DMS153 treated with DMSO at 0.1 percent for 48 hours (cell line): ENCODE measurements around the gene TTC27.
"Not testable (repeated sequence)": the region's sequence is repeated elsewhere in the genome, so short reads cannot be mapped to it uniquely, and the experiment has no call there.

Experiments used
- DNase-seq: peaks from one replicate; lab custom pipeline; 2025; ENCODE audit not compliant: unreplicated experiment; lab: John Stamatoyannopoulos, UW

The TTC27 gene

DNA sequence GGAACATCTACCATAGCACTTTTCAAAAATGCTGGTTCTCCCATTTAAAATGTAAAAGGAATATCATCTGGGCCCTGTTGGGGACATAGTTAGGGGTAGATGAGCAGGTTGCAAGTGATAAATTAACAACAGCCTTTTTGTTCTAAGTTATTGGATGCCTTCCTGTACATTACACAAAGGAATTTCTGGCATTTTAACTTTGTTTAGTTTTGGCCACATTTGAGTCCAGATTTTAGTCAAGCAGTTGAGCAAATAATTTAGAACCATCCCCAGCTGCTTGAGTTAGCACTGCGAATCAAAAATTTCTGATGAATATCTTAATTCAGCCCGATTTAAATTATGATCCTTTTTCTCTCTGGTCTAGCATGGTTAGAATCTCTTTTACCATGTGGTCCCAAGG lies 124.4 kb downstream of the TTC27 start:
- DNase-seq, result no peak

DNA sequence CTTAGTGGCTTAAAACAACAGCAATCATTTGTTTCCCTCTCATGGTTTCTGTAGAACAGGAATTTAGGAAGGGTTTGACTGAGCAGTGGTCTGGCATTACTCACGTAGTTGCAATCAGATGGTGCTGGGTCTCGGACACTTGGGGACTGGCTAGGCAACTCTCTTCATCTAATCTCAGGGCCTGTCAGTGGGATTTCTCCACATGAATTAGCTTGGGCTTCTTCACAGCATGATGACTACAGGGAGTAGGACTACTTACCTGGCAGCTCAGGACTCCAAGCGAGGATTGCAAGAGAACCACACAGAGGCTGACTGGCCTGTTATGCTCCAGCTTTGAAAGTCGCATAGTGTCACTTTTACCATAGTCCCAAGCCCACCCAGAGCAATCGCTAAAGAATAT lies 125.1 kb downstream of the TTC27 start:
- DNase-seq, result no peak

DNA sequence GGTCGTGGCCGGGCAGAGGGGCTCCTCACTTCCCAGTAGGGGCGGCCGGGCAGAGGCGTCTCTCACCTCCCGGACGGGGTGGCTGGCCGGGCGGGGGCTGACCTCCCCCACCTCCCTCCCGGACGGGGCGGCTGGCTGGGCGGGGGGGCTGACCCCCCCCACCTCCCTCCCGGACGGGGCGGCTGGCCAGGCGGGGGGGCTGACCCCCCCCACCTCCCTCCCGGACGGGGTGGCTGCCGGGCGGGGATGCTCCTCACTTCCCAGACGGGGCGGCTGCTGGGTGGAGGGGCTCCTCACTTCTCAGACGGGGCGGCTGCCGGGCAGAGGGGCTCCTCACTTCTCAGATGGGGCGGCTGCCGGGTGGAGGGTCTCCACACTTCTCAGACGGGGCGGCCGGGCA lies 126.8 kb downstream of the TTC27 start:
- not testable (repeated sequence) for DNase-seq

DNA sequence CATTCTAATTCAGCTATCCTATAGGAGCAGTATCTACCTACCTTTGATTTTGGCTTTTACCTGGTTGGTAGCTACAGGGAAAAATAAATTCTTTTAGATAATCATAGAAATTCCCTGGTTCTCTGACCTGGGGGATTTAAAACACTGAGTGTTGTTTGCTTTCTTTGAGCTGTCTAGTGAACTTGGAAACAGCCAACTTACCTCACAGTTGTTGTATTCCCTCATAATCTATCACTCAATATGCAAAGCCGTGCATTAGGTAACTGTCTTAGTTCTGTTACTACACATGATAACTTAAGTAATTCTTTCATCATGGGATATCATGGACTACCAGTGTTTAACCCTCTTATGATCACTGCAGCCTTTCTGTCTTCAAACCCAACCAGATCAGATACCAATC lies 127.8 kb downstream of the TTC27 start:
- no peak for DNase-seq

DNA sequence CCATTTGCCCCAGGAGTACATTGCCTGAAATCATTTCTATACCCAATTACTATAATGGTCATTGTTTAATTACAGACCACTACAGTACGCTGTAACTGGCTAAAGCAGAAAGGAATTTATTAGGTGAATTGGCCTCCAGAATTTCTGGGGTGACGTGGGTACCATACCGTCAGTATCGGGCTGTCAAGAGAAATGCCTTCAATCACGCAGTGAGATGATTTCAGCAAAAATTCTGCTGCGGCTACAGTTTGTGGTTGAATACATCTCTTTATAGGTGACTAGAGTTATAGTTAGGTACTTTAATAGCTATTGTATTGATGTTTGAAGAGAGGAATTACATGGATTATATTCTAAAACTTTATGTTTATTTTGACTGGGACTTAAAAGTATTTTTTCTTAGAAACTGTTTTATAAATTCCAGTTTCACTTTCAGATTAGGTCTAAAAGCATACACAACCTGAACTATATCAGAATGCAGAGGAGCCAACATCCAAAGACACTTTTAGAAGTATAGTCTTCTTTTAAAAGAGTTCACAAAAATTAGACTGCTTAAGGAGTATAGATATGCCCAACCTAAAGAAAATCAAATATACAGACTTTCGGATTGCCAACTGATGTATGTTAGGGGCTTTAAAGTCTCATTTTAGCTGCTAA lies 128.4 kb downstream of the TTC27 start:
- DNase-seq, result no peak

DNA sequence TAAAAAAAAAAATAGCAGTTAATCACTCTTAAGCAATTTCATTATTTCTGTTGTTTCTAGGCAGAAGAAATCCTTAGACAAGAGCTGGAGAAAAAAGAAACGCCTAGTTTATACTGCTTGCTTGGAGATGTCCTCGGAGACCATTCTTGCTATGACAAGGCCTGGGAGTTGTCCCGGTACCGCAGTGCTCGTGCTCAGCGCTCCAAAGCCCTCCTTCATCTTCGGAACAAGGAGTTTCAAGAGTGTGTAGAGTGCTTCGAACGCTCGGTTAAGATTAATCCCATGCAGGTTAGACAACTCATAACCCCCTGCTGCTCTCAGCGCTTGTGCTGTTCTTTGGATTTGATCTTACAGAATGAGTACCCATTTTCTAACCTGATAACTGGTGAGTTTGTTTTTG lies 130.4 kb downstream of the TTC27 start:
- no peak for DNase-seq

DNA sequence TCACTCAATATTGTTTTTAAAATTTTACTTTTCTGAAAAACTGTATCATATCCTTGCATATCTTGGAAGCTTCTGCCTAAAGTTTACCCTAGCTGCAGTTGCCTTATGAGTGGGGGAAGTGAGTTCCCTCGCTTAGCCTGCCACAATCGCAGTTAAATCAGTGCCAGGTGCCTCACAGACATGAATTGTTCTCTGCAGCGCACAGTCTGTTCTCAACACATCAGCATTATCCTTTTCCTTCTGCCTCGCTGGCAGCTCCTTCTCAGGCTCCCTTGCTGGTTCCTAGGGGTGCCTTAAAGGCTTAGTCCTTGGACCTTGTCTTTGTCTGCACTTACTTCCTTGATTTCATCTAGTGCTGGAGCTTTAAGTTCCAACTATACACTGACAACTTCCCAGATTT lies 132.8 kb downstream of the TTC27 start:
- no peak for DNase-seq

DNA sequence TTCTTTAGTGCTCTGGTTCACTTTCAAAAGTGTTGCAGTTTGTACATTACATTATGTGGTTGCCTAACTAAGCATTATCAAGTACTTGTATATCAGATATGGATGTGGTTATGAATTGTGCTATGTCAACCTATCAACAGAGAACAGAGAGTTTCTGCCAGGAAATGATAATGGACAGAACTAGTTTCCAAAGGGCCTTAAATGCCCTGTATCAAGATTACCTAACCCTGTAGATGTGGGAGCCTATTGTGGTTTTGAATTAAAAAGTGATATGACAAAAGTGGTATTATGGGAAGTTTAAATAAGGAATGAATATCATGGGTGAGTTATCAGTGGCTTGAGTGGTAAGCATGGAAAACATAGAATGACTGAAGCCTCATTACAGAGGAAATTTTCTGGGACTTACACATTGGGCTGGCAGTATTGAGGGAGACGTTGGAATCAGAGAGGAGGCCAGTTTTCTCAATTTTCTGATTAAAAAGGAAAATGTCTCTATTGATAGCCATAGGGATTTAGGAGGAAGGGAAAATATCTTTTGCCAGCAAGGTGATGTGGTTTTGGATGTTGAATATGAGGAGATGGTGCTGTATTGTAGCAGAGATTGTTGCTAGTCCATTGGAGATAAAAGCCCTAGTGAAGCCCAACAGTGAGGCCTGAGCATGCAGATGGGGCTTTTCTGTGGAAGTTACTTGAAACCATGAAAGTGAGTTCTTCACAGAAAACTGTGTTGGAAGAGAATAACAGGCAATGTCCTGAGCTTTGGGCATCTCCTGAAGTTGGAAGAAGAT lies 140.7 kb downstream of the TTC27 start:
- DNase-seq, result no peak

DNA sequence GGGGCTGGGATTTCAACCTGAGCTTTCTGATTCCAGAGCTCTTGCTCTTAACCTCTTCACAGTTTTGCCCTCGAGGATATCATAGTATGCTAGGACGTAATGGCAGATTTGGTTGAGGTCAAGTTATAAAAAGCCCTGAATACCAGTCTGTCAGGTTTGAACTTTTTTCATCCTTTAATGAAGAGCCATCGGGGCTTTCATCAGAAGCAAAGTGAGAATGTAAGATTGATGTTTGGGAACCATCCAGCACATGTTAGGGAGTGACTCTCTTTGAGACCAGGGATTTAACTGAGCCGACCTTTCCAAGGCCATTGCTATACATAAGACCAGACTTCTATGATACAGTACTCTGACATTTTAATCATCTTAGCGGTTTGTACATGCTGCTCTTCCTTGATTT lies 142.5 kb downstream of the TTC27 start:
- DNase-seq, result no peak

DNA sequence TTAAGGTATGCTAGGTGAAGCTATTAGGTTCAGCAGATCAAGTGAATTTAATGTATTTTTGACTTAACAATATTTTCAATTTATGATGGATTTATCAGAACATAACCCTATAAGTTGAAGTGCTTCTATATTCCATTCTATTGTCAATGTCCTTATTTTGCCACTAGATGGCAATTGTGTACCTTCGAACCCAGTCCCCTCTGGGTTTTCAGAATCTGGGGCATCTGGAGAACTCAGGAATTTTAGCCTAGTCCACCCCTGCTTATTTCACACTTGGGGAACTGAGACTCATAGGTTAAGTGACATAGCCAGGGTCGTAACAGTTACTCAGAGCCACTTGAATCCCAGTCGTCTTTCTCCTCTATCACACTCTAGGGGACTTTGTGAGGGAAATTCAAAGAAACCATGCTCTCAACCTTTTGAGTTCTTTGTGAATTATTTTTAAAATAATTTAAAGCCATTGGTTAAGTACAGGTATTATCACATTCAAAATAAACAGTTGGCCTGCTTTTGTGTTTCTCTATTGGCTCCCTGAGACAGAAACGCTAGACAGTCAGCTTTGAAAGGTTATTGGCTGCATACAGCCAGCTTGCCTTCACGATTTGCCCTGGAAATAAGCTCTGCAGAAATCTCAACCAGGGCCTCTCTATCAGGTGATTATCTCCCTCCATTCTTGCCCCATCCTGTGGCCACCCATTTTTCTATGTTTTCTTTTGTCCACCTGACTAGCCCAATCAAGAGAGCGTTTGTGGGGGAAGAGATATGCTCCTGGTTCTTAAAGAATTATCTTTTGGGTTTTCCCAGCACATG lies 145.0 kb downstream of the TTC27 start:
- no peak for DNase-seq

DNA sequence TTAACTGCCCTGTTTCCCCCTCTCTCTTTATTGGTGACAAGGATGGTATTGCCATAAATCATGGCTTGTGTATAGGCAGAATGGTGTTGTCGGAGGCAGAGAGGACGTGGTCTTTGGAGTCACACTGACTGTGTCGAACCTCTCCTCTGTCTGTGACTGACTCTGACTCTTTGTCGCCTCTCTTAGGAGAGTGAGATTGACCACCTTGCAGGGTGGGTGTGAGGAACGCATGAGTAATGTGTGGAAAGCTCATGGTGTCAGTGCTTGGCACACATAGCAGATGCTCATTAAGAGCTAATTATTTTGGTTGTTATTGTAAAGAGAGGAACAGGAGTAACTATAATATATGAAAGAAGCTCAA lies 145.6 kb downstream of the TTC27 start:
- DNase-seq, result no peak

DNA sequence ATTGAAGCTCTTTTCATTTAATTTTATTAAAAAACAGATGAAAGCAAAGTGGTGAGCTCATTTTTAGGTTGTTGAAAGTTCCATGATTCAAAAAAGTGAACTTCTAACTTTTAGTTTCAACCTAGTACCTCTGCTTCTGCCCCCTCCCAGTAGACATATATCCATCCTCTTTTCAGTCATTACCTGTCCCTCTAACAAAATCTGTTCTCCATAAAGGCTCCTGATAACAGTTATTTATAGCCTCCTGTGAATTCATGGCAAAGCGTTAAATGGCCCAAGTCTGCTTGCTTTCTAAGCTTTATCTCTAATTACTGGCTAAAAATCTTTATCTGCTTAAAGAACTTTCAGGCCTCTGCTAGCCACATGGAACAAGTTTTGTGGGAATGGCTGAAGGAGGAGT lies 148.1 kb downstream of the TTC27 start:
- DNase-seq, result no peak

DNA sequence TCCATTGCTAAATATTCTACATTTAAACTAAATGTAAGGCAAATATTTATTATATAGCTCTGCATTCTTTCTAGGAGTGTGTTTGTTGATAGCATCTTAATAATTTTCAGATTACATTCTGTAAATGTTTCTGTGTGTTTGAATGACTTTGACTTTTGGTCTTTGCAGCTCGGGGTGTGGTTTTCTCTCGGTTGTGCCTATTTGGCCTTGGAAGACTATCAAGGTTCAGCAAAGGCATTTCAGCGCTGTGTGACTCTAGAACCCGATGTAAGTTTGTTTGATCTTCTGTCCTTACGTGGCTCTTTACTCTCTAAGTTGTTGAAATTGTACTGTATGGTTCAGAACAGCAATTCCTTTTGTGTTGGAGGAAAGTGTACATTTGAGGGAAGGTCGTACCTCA lies 149.9 kb downstream of the TTC27 start:
- no peak for DNase-seq

DNA sequence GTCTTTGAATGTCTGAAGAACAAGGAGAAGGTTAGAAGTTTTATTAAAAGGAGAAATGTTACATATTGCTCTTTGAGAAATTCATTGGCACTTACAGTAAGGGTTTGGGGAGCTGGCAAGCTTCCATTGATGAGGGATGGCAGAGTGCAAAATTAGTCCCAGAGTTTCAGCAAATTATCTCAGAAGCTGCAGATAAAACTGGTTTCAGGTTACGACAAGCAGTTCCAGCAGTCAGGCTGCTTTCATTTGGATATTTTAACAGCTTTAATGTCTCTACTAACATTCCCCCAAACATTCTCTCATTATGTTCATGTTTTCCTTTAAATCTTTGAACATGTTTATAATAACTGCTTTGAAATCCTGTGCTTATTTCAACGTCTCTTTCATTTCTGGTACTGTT lies 153.1 kb downstream of the TTC27 start:
- DNase-seq, result no peak

DNA sequence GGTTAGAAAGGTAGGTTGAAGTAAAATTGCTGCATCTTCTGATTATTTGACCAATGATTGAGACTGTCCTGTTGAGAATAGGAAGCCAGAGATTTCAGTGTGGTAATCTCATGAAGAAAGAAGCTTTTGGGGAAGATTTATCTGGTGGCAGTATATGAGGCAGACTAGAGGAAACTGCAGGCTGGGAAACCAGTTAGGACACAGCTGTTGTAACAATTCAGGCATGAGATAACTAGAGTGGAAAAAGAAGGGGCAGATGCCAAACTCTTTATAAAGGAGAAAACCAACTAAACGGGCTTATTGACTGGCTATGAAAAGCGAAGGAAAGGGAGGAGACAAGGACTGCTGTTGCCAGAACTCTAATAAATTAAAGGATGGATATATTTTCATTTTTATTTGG lies 155.6 kb downstream of the TTC27 start:
- no peak for DNase-seq

DNA sequence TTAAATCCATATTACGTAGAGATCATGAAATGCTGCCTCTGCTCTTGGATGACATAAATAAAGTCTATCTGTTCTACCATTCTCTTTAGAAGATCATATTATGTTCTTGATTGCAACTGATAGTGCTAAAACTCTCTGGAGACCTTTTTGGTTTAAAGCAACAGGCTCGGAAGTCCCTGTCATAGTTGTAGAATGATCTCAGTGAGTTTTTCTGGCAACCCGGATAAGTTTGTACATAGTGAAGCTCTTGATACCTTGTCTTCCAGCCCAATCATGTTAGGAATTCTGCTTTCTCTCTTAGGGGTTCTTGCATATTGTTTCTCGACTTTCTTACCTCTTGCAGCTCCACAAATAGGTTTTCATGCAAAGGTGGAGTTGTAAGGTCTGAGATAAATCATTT lies 156.1 kb downstream of the TTC27 start:
- no peak for DNase-seq

DNA sequence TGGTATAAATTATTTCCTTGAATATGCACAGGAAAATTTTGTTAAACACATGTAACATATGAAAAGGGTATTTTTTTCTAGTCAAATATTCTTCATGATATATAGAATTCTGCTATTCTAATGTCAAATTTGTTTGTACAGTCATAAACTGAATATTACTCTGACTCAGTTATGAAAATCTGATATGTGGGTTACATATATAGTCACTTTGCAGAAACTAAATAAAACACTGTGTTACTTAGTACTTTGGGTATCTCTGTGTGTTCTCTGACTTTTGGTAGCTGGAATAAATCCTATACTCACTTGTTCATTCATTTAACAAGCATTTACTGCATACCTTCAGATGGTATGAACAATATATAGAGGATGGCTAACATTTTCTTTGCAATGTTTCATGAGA lies 159.4 kb downstream of the TTC27 start:
- no peak for DNase-seq

DNA sequence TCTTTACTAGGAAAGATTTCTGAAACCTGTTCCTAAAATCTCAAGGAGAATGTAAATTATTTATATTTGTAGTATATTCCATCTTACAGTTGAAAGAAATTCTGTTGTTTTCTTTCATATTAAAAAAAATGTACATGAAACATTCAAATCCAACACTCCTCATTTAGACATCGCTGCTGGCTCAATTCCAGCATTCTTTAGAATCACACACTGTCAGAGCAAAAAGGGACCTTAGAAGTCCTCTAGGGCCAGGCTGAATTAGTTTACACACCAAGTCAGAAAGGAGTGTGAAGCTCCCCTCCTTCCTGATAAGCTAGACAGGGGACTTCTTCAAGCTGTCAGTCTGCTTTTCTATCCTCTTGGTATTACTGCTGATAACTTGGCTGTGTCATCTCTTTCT lies 160.3 kb downstream of the TTC27 start:
- DNase-seq, result no peak

DNA sequence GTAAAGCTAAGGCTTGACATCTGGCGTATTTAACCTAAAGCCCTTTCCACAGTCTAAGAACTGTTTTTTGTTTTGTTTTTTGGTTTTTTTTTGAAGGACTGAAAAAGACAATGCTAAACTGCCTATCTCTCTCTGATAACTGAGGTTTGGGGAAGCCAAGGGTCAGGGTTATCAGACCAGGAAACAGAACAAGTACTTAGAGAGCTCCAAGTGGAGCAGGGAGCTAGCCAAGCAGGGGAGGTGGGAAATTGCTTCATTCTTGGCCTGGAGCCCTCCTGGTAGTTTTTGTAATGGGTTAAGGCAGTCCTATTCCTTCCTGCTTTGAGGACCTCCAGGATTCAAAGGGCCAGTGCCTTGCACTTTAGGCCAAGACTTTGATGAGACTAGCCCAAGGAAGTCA lies 164.6 kb downstream of the TTC27 start:
- no peak for DNase-seq

DNA sequence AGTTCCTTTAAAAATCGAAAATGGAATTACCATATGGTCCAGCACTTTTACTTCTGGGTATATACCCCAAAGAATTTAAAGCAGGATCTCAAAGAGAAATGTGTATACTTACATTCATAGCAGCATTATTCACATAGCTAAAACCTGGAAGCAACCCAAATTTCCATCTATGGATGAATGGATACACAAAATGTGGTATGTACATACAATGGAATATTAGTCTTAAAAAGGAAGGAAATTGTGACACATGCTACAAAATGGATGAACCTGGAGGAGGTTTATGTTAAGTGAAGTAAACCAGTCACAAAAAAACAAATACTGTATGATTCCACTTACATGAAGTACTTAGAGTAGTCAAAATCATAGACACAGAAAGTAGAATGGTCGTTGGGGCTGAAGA lies 171.0 kb downstream of the TTC27 start:
- no peak for DNase-seq

DNA sequence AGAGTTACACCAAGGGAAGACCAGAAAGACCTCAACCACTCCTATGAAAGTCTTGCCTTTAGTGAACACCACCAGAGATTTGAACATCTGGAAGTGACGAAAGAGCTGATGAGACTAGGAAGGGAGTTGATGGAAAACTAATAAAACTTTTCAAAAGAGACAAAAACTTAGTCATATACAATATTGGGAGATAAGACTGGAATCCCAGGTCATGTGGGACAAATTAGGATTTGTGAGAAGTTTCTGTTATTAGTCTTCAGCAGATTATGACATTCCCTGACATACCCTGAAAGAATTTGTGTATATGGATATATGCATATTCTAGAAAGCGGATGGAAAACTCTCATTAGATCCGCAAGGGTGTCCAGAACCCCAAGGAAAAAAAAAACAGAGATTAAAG lies 173.9 kb downstream of the TTC27 start:
- no peak for DNase-seq

DNA sequence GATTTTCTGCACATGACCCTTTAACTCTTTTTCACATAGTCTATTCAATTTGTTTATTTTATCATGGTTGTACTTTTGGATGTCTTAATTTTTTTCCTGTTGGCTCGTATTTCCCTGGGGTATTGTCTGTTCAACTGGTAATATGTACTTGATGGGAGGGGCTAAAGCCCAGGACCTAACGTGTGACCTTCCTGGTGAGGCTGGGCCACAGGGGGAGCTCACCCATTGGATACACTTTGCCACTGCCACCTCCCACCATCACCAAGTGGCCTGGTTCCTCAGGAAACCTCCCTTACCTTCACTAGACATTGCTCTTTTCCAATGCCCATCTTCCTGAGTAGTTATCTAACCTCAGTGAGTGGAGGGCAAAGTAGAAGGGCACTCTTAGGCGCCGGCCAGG lies 175.0 kb downstream of the TTC27 start:
- DNase-seq, result no peak
